Endodermal cell (in vitro differentiated cells): ENCODE measurements around the gene UFC1. TPM values are rescaled to one million over a fixed set of nuclear protein-coding genes. Genes with fewer than 3 reads are reported as not detected.
A peak's percentile ranks its signal among the peaks of the same experiment; 100 is the strongest.

ENCODE experiments used
- DNase-seq: peaks from one replicate; pipeline ENCODE4 v3.0.0-alpha.2; 2017
- H3K27ac ChIP-seq: 2 replicates; pipeline ENCODE4 v1.5.1; 2013; ENCODE audit warnings: mild to moderate bottlenecking, low read depth, low read length, moderate library complexity
- H3K27me3 ChIP-seq: 2 replicates; pipeline ENCODE4 v1.6.1; 2013; ENCODE audit warnings: mild to moderate bottlenecking, low read length, moderate library complexity; ENCODE audit not compliant: insufficient read depth, control insufficient read depth, poor library complexity, severe bottlenecking
- H3K36me3 ChIP-seq: 2 replicates; pipeline ENCODE4 v1.7.0; 2013; ENCODE audit warnings: mild to moderate bottlenecking, low read length, moderate library complexity; ENCODE audit not compliant: control insufficient read depth, insufficient read depth
- H3K4me1 ChIP-seq: one replicate; pipeline ENCODE4 v1.7.0; 2013; ENCODE audit warnings: low read length; ENCODE audit not compliant: control insufficient read depth, insufficient read depth
- H3K4me3 ChIP-seq: 2 replicates; pipeline ENCODE4 v1.5.1; 2013; ENCODE audit warnings: mild to moderate bottlenecking, low read length, moderate library complexity
- H3K9ac ChIP-seq: 2 replicates; pipeline ENCODE4 v1.6.1; 2013; ENCODE audit warnings: mild to moderate bottlenecking, low read length, moderate library complexity; ENCODE audit not compliant: poor library complexity, severe bottlenecking; ENCODE audit errors: extremely low read depth
- H3K9me3 ChIP-seq: 2 replicates; pipeline ENCODE4 v1.6.1; 2013; ENCODE audit warnings: mild to moderate bottlenecking, low read length, moderate library complexity; ENCODE audit not compliant: control insufficient read depth
- H3K27ac Mint-ChIP-seq: 2 replicates; pipeline ENCODE4 v1.8.0; 2020; ENCODE audit warnings: mixed read lengths
- H3K27me3 Mint-ChIP-seq: 2 replicates; pipeline ENCODE4 v1.8.0; 2021; ENCODE audit warnings: mild to moderate bottlenecking, mixed read lengths; ENCODE audit not compliant: insufficient read depth
- H3K36me3 Mint-ChIP-seq: 2 replicates; pipeline ENCODE4 v1.8.0; 2020; ENCODE audit warnings: low read depth, mixed read lengths
- H3K4me1 Mint-ChIP-seq: 2 replicates; pipeline ENCODE4 v1.8.0; 2020; ENCODE audit warnings: mixed read lengths
- H3K4me3 Mint-ChIP-seq: 2 replicates; pipeline ENCODE4 v1.8.0; 2020; ENCODE audit warnings: mild to moderate bottlenecking, moderate library complexity, mixed read lengths
- H3K9me3 Mint-ChIP-seq: 2 replicates; pipeline ENCODE4 v1.8.0; 2020; ENCODE audit warnings: mild to moderate bottlenecking, mixed read lengths
- WGBS, 2 experiments: methylation state at CpG; one replicate each; pipeline versions ENCODE4 v1.1.5 to v1.1.7; 2013; ENCODE audit warnings: missing lambda C conversion rate in 2 of 2, mixed read lengths in 1 of 2; ENCODE audit not compliant: insufficient coverage in 1 of 2, insufficient read length in 1 of 2; 5-methylcytosine and 5-hydroxymethylcytosine counted together
- total RNA-seq, 2 donors: library from RNA; stranded (reverse); fragmentation: NEBNext Ultra II Directional in 1 of 2; extraction: Animal tissue kit (Norgen Biotek cat#: 25700) in 1 of 2; gene quantifications; 2 replicates in 1 of 2; 3 replicates in 1 of 2; pipeline ENCODE4 v1.2.1, GENCODE V29; 2021
- TF ChIP-seq, protein P1 (sequence below): fragments of 200-600 bp; sonication (generic); conservative IDR thresholded peaks from 2 replicates; pipeline ENCODE4 v1.5.0; 2021; ENCODE audit warnings: antibody characterized with exemption, mild to moderate bottlenecking

Gene UFC1
- total RNA-seq, 2 donors from 2014 or later = 89.5 to 97.1 TPM

DNA sequence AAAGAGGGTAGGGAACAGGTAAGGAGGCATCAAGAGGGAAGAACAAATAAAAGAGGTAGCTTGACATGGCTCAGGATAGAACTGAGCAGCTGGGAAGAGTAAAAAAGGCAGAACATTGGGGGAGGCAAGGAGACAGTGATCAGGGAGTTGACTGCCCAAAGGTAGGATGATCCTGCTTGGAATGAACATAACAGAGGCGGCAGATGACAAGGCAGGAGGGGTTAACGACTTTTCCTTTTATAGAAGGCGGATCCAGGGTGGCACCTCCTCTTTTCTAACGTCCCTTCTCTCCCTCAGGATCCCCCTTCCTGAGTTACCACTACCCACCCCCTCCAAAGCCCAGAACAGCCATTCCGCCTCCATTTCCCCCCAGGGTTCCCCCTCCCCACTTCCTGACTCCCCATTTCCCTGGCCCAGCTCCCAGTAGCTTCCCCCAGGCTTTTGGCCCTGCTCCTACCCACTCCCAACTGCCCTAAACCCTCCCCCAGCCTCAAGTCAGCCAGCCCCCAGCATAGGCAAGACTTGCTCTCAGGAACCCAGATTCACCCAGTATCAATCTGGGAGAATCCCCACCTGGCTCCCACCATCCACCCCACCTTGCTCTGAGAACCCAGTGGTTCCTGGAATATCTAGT, 45.8 kb downstream of the UFC1 start:
- Histone ChIP-seq H3K27me3 (no peaks in the 10 kb centered on the region), H3K4me3 (no peak overlapping the region), H3K36me3 (peaks cover 14% of the 10 kb centered on the region), H3K9ac (no peak overlapping the region), H3K27ac (no peak overlapping the region), H3K4me1 (peaks cover 18% of the 10 kb centered on the region), H3K9me3 (no peaks in the 10 kb centered on the region)
- Mint-ChIP-seq H3K4me3 (no peak overlapping the region), H3K36me3 (peaks cover 14% of the 10 kb centered on the region), H3K9me3 (no peaks in the 10 kb centered on the region), H3K27ac (no peak overlapping the region), H3K27me3 (no peaks in the 10 kb centered on the region), H3K4me1 (peaks cover 50% of the 10 kb centered on the region)
- DNase-seq = peak; percentile 45
- 53 to 80% methylated on average over 3 to 5 of the region's 5 CpGs for WGBS, 2 experiments
- TF ChIP-seq, protein P1, sequence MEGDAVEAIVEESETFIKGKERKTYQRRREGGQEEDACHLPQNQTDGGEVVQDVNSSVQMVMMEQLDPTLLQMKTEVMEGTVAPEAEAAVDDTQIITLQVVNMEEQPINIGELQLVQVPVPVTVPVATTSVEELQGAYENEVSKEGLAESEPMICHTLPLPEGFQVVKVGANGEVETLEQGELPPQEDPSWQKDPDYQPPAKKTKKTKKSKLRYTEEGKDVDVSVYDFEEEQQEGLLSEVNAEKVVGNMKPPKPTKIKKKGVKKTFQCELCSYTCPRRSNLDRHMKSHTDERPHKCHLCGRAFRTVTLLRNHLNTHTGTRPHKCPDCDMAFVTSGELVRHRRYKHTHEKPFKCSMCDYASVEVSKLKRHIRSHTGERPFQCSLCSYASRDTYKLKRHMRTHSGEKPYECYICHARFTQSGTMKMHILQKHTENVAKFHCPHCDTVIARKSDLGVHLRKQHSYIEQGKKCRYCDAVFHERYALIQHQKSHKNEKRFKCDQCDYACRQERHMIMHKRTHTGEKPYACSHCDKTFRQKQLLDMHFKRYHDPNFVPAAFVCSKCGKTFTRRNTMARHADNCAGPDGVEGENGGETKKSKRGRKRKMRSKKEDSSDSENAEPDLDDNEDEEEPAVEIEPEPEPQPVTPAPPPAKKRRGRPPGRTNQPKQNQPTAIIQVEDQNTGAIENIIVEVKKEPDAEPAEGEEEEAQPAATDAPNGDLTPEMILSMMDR = no peak

DNA sequence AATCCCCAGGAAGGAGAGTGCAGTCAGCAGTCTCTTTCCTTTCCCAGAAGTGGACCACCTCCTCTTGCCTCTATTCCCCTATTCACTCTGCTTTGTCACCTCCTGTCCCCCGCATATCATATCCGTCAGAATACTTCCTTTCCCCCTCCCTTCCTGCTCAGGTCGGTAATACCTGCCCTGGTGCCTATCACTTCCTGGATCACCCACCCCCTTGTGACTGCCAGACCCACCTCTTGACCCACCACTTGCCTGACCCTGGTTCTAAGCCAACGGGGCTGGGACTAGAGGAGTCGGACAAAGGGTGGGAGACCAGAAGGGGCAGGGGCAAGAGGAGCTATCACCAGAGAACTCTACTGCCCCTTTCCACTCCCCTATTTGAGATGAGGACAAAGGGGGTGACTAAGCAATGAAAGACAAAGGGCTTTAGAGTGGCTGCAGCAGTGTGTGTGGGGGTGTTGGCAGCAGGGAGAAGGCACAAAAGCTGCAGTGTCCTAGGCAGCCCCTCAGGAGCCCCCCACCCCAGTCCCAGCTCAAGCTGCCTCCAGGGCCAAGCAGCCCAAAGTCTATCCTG, 46.7 kb downstream of the UFC1 start:
- Histone ChIP-seq H3K4me1 (peaks cover 18% of the 10 kb centered on the region), H3K27me3 (no peaks in the 10 kb centered on the region), H3K9ac (no peak overlapping the region), H3K4me3 (no peak overlapping the region), H3K9me3 (no peaks in the 10 kb centered on the region), H3K27ac (peak overlapping the region; percentile 70), H3K36me3 (peaks cover 22% of the 10 kb centered on the region)
- H3K27ac Mint-ChIP-seq = peak overlapping the region; percentile 93
- peaks cover 19% of the 10 kb centered on the region for H3K36me3 Mint-ChIP-seq
- no peaks in the 10 kb centered on the region for H3K9me3 Mint-ChIP-seq
- no peaks in the 10 kb centered on the region for H3K27me3 Mint-ChIP-seq
- TF ChIP-seq, protein P1 = no peak
- WGBS, 2 experiments = 47 to 74% methylated on average over 3 to 5 of the region's 5 CpGs
- peak; percentile 64 for DNase-seq
- no peak overlapping the region for H3K4me3 Mint-ChIP-seq
- peaks cover 50% of the 10 kb centered on the region for H3K4me1 Mint-ChIP-seq

DNA sequence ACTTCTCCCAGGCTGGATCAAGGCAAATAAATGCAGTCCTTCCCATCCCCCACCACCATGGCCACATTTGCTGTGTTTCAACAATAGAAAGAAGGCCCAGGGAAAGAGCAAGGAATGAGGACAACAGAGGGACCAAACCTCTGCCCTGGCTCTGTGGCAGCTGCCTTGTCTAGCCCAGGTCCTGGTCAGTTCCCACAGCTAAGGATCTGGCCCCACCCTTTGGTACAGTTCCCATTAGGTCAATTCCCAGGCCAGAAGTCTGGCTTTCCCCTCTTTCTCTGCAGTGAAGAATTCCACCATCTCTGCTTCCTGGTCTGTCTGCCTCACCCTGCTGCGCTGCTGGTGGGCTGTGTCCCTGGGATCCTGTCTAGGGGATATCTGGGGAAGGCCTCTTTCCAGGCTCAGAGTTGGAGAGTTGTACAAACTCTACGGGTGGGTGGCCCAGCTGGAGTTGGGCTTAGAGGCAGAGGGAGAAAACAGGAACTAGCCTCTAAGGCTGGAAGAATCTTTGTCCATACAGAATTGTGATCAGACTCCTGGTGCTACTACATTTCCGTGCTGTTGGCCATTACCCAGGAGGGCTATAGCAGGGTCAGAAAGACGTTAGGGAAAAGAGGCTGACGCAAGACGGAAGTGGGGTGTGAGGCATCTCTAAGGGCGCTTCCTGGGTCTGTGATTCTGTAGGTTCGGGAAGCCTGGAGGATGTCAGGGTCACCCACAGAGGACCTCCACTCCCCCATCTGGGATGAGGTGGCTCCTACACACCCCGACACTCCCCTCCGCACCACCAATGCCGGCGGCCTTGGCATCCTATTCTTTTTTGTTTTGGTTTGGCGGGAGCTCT, 47.4 kb downstream of the UFC1 start:
- H3K27me3 Mint-ChIP-seq = no peaks in the 10 kb centered on the region
- 85 to 93% methylated on average over 12 to 13 of the region's 13 CpGs for WGBS, 2 experiments
- no peaks in the 10 kb centered on the region for H3K9me3 Mint-ChIP-seq
- H3K4me1 Mint-ChIP-seq = peaks cover 50% of the 10 kb centered on the region
- H3K9ac ChIP-seq = no peak overlapping the region
- H3K9me3 ChIP-seq = no peaks in the 10 kb centered on the region
- DNase-seq = peak; percentile 63
- H3K36me3 ChIP-seq = peaks cover 29% of the 10 kb centered on the region
- no peak overlapping the region for H3K4me3 ChIP-seq
- H3K27ac ChIP-seq = peak overlapping the region; percentile 88
- TF ChIP-seq, protein P1 = no peak
- no peaks in the 10 kb centered on the region for H3K27me3 ChIP-seq
- peak overlapping the region; percentile 88 for H3K4me3 Mint-ChIP-seq
- H3K4me1 ChIP-seq = peaks cover 18% of the 10 kb centered on the region
- peaks cover 21% of the 10 kb centered on the region for H3K36me3 Mint-ChIP-seq
- peak overlapping the region; percentile 93 for H3K27ac Mint-ChIP-seq
